ENCODE data around the gene NPM3. TPM values are rescaled to one million over a fixed set of nuclear protein-coding genes. Genes with fewer than 3 reads are reported as not detected.
"Not testable (repeated sequence)": the region's sequence is repeated elsewhere in the genome, so short reads cannot be mapped to it uniquely, and the experiment has no call there.

Gene NPM3
- total and polyA plus RNA-seq, 12 donors = 14.7 to 51.5 (median 31.0) TPM

GRCh38 chr10:101797403-101798059, 14.3 kb upstream of the NPM3 start:
- no peak overlapping the region for H3K27ac ChIP-seq
- 68 to 75% (median 73%) methylated on average over 4 of the region's 4 CpGs for WGBS, 4 donors
- DNase-seq = no peak
- intact Hi-C loops (cut with DNase I) = loop anchor here in 1 of 2 donors (10.0 kb wide), 1 partner anchor 853 kb away; no protein-coding TSS in a partner anchor
- TF ChIP-seq POLR2A (IDR thresholded peaks at IDR 0.05) = no peak
- TF ChIP-seq CTCF (IDR thresholded peaks at IDR 0.05) = no peak
- no peaks in the 10 kb centered on the region for H3K4me1 ChIP-seq (replicated peaks in 1 of 2)
- no peaks in the 10 kb centered on the region for H3K27me3 ChIP-seq
- H3K9me3 ChIP-seq (replicated peaks in 1 of 3) = no peaks in the 10 kb centered on the region
- peaks cover 0 to 98% of the 10 kb centered on the region in 2 donors for H3K36me3 ChIP-seq (replicated peaks in 1 of 2)
- no peak overlapping the region for H3K4me3 ChIP-seq

- no peak overlapping the region for H3K4me3 ChIP-seq
- H3K9me3 ChIP-seq (replicated peaks in 1 of 3) = no peaks in the 10 kb centered on the region
- DNase-seq = no peak
- H3K27ac ChIP-seq = no peak overlapping the region
- H3K4me1 ChIP-seq (replicated peaks in 1 of 2) = no peaks in the 10 kb centered on the region
- intact Hi-C loops (cut with DNase I) = loop anchor here in 1 of 2 donors (10.0 kb wide), 1 partner anchor 849 kb away; no protein-coding TSS in a partner anchor
- WGBS, 4 donors = 89 to 98% (median 93%) methylated on average over 12 of the region's 12 CpGs
- TF ChIP-seq POLR2A (IDR thresholded peaks at IDR 0.05) (no peak), CTCF (IDR thresholded peaks at IDR 0.05) (no peak)
- peaks cover 0 to 99% of the 10 kb centered on the region in 2 donors for H3K36me3 ChIP-seq (replicated peaks in 1 of 2)
- no peaks in the 10 kb centered on the region for H3K27me3 ChIP-seq
Observed at GRCh38 chr10:101793526-101793925, 10.3 kb upstream of the NPM3 start.

- Histone ChIP-seq H3K27me3 (no peaks in the 10 kb centered on the region), H3K36me3 (replicated peaks in 1 of 2) (peaks cover 0 to 97% of the 10 kb centered on the region in 2 donors), H3K27ac (no peak overlapping the region), H3K9me3 (replicated peaks in 1 of 3) (no peaks in the 10 kb centered on the region), H3K4me1 (replicated peaks in 1 of 2) (no peaks in the 10 kb centered on the region), H3K4me3 (no peak overlapping the region)
- 89 to 97% (median 92%) methylated on average over 7 of the region's 7 CpGs for WGBS, 4 donors
- TF ChIP-seq POLR2A (IDR thresholded peaks at IDR 0.05) (no peak), CTCF (IDR thresholded peaks at IDR 0.05) (no peak)
- DNase-seq = no peak
- intact Hi-C loops (cut with DNase I) = loop anchor here in 1 of 2 donors (10.0 kb wide), 1 partner anchor 845 kb away; no protein-coding TSS in a partner anchor
Observed at GRCh38 chr10:101789686-101790085, 6.4 kb upstream of the NPM3 start.

GRCh38 chr10:101789231-101789630, 6.0 kb upstream of the NPM3 start:
- intact Hi-C loops (cut with DNase I); DNase-seq; H3K9me3 ChIP-seq (replicated peaks in 1 of 3); H3K4me1 ChIP-seq (replicated peaks in 1 of 2); H3K4me3 ChIP-seq; H3K27me3 ChIP-seq; H3K27ac ChIP-seq: not testable (repeated sequence)
- H3K36me3 ChIP-seq (replicated peaks in 1 of 2) = peaks cover 0 to 93% of the 10 kb centered on the region in 2 donors
- 90 to 94% (median 91%) methylated on average over 9 of the region's 9 CpGs for whole genome bisulfite sequencing, 4 donors

- TF ChIP-seq POLR2A (IDR thresholded peaks at IDR 0.05) (no peak), CTCF (IDR thresholded peaks at IDR 0.05) (no peak)
- Histone ChIP-seq H3K4me1 (replicated peaks in 1 of 2) (peaks cover 9 to 15% of the 10 kb centered on the region in 2 donors), H3K36me3 (replicated peaks in 1 of 2) (peaks cover 0 to 59% of the 10 kb centered on the region in 2 donors), H3K27ac (no peak overlapping the region), H3K27me3 (no peaks in the 10 kb centered on the region), H3K4me3 (no peak overlapping the region), H3K9me3 (replicated peaks in 1 of 3) (no peaks in the 10 kb centered on the region)
- no peak for DNase-seq
- intact Hi-C loops (cut with DNase I) = no loop called here
- 78 to 91% (median 89%) methylated on average over 2 of the region's 2 CpGs for WGBS, 4 donors
Observed at GRCh38 chr10:101785801-101786200, 2.6 kb upstream of the NPM3 start.
